Measurements from ENCODE around the gene PNMT. TPM values are rescaled to one million over a fixed set of nuclear protein-coding genes. Genes with fewer than 3 reads are reported as not detected.

PNMT gene
- total and polyA plus RNA-seq, 2 of the 13 experiments (the other 11 are each of a cell fraction or from before 2014, with no cell fraction given): 0.25 TPM; not detected in 1

GRCh38 chr17:39636927-39637736 is 31.1 kb upstream of the PNMT start, which contains the start of gene STARD3 (continued):
- no peak for TF ChIP-seq ZNF512B (CRISPR knock-in tag; IDR thresholded peaks at IDR 0.05; ENCODE audit: borderline replicate concordance)
- no peak for TF ChIP-seq RAD51 (IDR thresholded peaks at IDR 0.05; ENCODE audit: borderline replicate concordance)
- 0 out of 2 replicates have a peak, but pooled peaks have one; percentile 30 for TF ChIP-seq DMTF1 (CRISPR knock-in tag; IDR thresholded peaks at IDR 0.05)
- no peak for TF ChIP-seq ZBTB34 (CRISPR knock-in tag; IDR thresholded peaks at IDR 0.05)
- no peak for TF ChIP-seq ZUFSP (CRISPR knock-in tag; IDR thresholded peaks at IDR 0.05; ENCODE audit: borderline replicate concordance)
- TF ChIP-seq GTF3A (CRISPR knock-in tag; conservative IDR thresholded peaks at IDR 0.05): 0 out of 2 replicates have a peak, but pooled peaks have one; percentile 36
- no peak for TF ChIP-seq ADNP (CRISPR knock-in tag; IDR thresholded peaks at IDR 0.05)
- TF ChIP-seq RELA (CRISPR knock-in tag; IDR thresholded peaks at IDR 0.05): no peak
- peak; percentile 84 for TF ChIP-seq KDM5B (CRISPR knock-in tag; IDR thresholded peaks at IDR 0.05; ENCODE audit: borderline replicate concordance)
- no peak for TF ChIP-seq ZBTB20 (CRISPR knock-in tag; IDR thresholded peaks at IDR 0.05; ENCODE audit: borderline replicate concordance, low read depth)
- peak; percentile 25; the same call in 1 of the 2 replicates for TF ChIP-seq GLI4 (CRISPR knock-in tag; IDR thresholded peaks at IDR 0.05; ENCODE audit: borderline replicate concordance)
- no peak; the same call in 1 of the 2 replicates for TF ChIP-seq HNF4A (CRISPR knock-in tag; IDR thresholded peaks at IDR 0.05)
- peak; percentile 97 for TF ChIP-seq ASH2L (IDR thresholded peaks at IDR 0.05; ENCODE audit: insufficient read length, low read depth, low read length)
- no peak; the same call in 1 of the 2 replicates for TF ChIP-seq ZNF598 (CRISPR knock-in tag; IDR thresholded peaks at IDR 0.05; ENCODE audit: borderline replicate concordance)
- 0 out of 2 replicates have a peak, but pooled peaks have one; percentile 58 for TF ChIP-seq ZSCAN9 (CRISPR knock-in tag; IDR thresholded peaks at IDR 0.05; ENCODE audit: borderline replicate concordance)
- no peak for TF ChIP-seq NONO (IDR thresholded peaks at IDR 0.05)
- TF ChIP-seq NONO (CRISPR knock-in tag; conservative IDR thresholded peaks at IDR 0.05): peak; percentile 72; the same call in 1 of the 2 replicates
- TF ChIP-seq ZBTB38 (CRISPR knock-in tag; IDR thresholded peaks at IDR 0.05): peak; percentile 88
- TF ChIP-seq RFX3 (CRISPR knock-in tag; IDR thresholded peaks at IDR 0.05): no peak
- TF ChIP-seq ZMYM3 (CRISPR knock-in tag; IDR thresholded peaks at IDR 0.05): no peak
- TF ChIP-seq CREBL2 (CRISPR knock-in tag; IDR thresholded peaks at IDR 0.05; ENCODE audit: borderline replicate concordance): no peak
